ENCODE results near the gene AAGAB.

AAGAB gene

DNA sequence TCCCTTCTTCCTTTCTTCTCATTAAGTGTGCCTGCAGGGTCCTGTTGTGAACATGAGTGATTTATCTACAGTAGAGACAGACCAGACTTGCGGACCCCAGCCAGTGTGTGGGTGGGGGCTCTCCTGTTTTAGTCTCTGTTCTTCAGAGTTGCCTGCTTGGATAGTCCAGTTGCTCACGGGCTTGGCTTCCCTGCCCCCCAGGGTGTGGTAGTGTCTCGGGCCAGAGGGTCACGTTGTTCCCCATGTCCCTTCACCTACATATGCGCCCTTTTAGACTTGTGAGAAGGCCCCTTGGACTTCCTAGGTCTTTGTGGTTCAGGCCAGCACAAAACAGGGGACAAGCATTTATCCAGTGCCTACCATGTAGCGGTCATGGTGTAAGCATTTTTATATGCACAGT is 85.8 kb downstream of the AAGAB start:
- H3K27me3 ChIP-seq (ENCODE audit: control insufficient read depth in 2 of 2, insufficient read depth in 2 of 2, low read length in 2 of 2), result no peaks in the 10 kb centered on the region
- H3K9me3 ChIP-seq (ENCODE audit: control insufficient read depth in 2 of 2, low read length in 2 of 2), result no peaks in the 10 kb centered on the region
- peak overlapping the region in 1 of 2 donors; percentile 9 for H3K27ac ChIP-seq (ENCODE audit: low read depth in 2 of 2, low read length in 2 of 2)
- no peak overlapping the region for H3K4me3 ChIP-seq (ENCODE audit: low read length in 2 of 2)
- no peak overlapping the region for H3K9ac ChIP-seq (ENCODE audit: low read depth in 1 of 2, low read length in 2 of 2)
- peaks cover 22 to 71% of the 10 kb centered on the region in 2 donors for H3K36me3 ChIP-seq (ENCODE audit: control insufficient read depth in 2 of 2, insufficient read depth in 2 of 2, low read length in 2 of 2)
- peaks cover 2 to 4% of the 10 kb centered on the region in 2 donors for H3K4me1 ChIP-seq (ENCODE audit: control insufficient read depth in 2 of 2, insufficient read depth in 2 of 2, low read length in 2 of 2)

DNA sequence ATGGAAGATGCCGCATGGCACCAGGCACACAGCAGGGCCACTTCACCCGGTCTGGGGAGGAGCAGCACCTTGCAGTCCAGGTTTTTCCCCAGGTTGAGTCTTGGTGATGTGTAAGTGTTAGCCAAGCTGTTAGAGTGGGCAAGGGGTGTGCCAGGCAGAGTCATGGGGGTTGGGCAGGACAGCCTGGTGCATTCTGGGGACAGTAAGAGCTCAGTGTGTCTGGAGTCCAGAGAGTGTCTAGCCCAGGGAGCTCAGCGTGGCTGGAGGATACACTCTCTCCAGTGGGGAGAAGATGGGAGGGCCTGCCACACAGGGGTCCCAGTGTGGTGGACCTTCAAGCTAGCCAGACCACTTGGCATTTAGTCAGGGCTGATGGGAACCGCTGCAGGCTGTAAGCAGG is 87.4 kb downstream of the AAGAB start:
- no peak overlapping the region for H3K27ac ChIP-seq (ENCODE audit: low read depth in 2 of 2, low read length in 2 of 2)
- no peaks in the 10 kb centered on the region for H3K9me3 ChIP-seq (ENCODE audit: control insufficient read depth in 2 of 2, low read length in 2 of 2)
- H3K36me3 ChIP-seq (ENCODE audit: control insufficient read depth in 2 of 2, insufficient read depth in 2 of 2, low read length in 2 of 2), result peaks cover 14 to 61% of the 10 kb centered on the region in 2 donors
- H3K27me3 ChIP-seq (ENCODE audit: control insufficient read depth in 2 of 2, insufficient read depth in 2 of 2, low read length in 2 of 2), result no peaks in the 10 kb centered on the region
- H3K4me1 ChIP-seq (ENCODE audit: control insufficient read depth in 2 of 2, insufficient read depth in 2 of 2, low read length in 2 of 2), result peaks cover 2 to 4% of the 10 kb centered on the region in 2 donors
- no peak overlapping the region for H3K9ac ChIP-seq (ENCODE audit: low read depth in 1 of 2, low read length in 2 of 2)
- no peak overlapping the region for H3K4me3 ChIP-seq (ENCODE audit: low read length in 2 of 2)

DNA sequence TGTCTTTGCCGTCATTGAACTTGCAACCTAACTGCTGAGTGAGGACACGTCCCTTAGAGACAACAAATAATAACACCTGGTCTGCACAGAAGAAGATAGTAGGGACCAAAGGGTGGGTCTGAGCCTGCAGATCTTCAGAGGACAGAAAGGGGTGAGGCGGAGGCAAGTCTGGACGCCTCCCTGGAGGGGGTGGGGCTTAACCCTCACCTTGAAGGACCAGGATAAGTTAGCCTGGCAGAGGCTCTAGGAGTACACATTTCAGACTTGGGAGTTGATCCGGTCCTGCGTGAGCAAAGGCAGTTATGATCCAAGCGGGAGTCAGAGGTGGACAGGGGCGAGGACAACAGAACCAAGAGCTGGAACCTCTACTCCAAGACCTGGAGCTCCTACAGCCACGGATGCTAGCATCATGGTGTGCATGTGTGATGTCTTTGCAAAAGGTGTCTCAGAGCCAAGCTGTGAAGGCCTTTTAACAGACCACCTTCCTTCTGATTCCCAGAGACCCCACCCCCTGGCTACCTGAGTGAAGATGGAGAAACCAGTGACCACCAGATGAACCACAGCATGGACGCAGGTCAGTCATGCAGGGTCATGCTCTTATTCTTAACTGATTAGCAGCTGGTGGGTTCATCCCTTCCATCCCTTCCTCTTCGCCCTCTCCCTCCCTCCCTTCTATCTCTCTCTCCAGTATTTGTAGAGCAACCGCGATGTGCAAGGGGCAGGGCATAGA is 88.0 kb downstream of the AAGAB start:
- Histone ChIP-seq H3K36me3 (ENCODE audit: control insufficient read depth in 2 of 2, insufficient read depth in 2 of 2, low read length in 2 of 2) (peaks cover 10 to 54% of the 10 kb centered on the region in 2 donors), H3K4me3 (ENCODE audit: low read length in 2 of 2) (no peak overlapping the region), H3K27ac (ENCODE audit: low read depth in 2 of 2, low read length in 2 of 2) (no peak overlapping the region), H3K4me1 (ENCODE audit: control insufficient read depth in 2 of 2, insufficient read depth in 2 of 2, low read length in 2 of 2) (peaks cover 2 to 7% of the 10 kb centered on the region in 2 donors), H3K9ac (ENCODE audit: low read depth in 1 of 2, low read length in 2 of 2) (no peak overlapping the region), H3K9me3 (ENCODE audit: control insufficient read depth in 2 of 2, low read length in 2 of 2) (no peaks in the 10 kb centered on the region), H3K27me3 (ENCODE audit: control insufficient read depth in 2 of 2, insufficient read depth in 2 of 2, low read length in 2 of 2) (no peaks in the 10 kb centered on the region)

DNA sequence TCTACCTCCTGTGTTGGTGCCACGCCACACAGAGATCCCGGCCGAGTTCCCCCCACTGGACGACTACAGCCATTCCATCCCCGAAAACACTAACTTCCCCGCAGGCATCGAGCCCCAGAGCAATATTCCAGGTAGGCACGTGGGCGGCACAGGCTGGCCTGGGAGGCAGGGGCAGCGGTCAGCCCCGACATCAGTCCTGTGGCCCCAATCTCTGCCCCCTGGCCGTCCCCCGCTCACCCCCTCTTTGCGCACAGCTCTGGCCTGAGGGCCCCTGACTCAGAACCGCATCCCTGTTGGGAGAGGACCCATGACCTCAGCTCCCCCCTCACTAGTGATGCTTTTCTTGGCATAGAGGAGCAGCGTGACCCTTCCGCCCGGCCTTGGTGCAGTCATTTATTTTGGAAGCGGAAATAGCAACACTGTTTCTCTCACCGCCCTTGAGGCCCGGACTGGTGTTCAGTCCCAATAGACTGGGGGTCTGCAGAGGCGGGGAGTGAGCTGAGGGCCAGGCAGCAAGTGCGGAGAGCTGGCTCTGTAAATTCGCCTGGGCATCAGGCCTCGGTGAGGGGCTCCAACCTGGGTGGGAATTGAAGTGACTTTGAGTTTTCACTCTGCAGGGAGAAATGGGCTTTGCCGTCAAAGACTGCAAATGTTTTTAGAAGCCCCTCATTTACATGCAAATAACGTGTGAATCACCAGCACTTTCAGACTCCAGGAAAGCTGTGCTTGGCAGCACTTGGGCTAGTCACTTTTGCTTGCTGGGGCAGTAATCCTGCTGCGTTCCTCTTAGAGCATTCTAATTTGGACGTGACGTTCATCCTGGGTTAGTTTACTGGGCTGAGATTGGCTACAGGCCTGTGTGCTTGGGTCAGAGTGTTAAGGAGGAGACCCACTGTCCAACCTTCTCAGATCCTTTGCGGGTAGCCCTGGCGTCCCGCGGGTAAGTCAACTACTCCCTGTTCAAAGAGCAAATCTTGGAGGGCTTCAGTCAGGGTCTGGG is 88.9 kb downstream of the AAGAB start:
- H3K36me3 ChIP-seq (ENCODE audit: control insufficient read depth in 2 of 2, insufficient read depth in 2 of 2, low read length in 2 of 2), result peaks cover 9 to 52% of the 10 kb centered on the region in 2 donors
- H3K27ac ChIP-seq (ENCODE audit: low read depth in 2 of 2, low read length in 2 of 2), result no peak overlapping the region
- H3K27me3 ChIP-seq (ENCODE audit: control insufficient read depth in 2 of 2, insufficient read depth in 2 of 2, low read length in 2 of 2), result no peaks in the 10 kb centered on the region
- H3K4me3 ChIP-seq (ENCODE audit: low read length in 2 of 2), result no peak overlapping the region
- peaks cover 2 to 9% of the 10 kb centered on the region in 2 donors for H3K4me1 ChIP-seq (ENCODE audit: control insufficient read depth in 2 of 2, insufficient read depth in 2 of 2, low read length in 2 of 2)
- H3K9me3 ChIP-seq (ENCODE audit: control insufficient read depth in 2 of 2, low read length in 2 of 2), result no peaks in the 10 kb centered on the region
- H3K9ac ChIP-seq (ENCODE audit: low read depth in 1 of 2, low read length in 2 of 2), result no peak overlapping the region

GRCh38 chr15:67164811-67165253 is 89.6 kb downstream of the AAGAB start:
- Histone ChIP-seq H3K27me3 (ENCODE audit: control insufficient read depth in 2 of 2, insufficient read depth in 2 of 2, low read length in 2 of 2) (no peaks in the 10 kb centered on the region), H3K9ac (ENCODE audit: low read depth in 1 of 2, low read length in 2 of 2) (no peak overlapping the region), H3K4me3 (ENCODE audit: low read length in 2 of 2) (no peak overlapping the region), H3K36me3 (ENCODE audit: control insufficient read depth in 2 of 2, insufficient read depth in 2 of 2, low read length in 2 of 2) (peaks cover 7 to 46% of the 10 kb centered on the region in 2 donors), H3K27ac (ENCODE audit: low read depth in 2 of 2, low read length in 2 of 2) (no peak overlapping the region), H3K9me3 (ENCODE audit: control insufficient read depth in 2 of 2, low read length in 2 of 2) (no peaks in the 10 kb centered on the region), H3K4me1 (ENCODE audit: control insufficient read depth in 2 of 2, insufficient read depth in 2 of 2, low read length in 2 of 2) (peaks cover 2 to 9% of the 10 kb centered on the region in 2 donors)

DNA sequence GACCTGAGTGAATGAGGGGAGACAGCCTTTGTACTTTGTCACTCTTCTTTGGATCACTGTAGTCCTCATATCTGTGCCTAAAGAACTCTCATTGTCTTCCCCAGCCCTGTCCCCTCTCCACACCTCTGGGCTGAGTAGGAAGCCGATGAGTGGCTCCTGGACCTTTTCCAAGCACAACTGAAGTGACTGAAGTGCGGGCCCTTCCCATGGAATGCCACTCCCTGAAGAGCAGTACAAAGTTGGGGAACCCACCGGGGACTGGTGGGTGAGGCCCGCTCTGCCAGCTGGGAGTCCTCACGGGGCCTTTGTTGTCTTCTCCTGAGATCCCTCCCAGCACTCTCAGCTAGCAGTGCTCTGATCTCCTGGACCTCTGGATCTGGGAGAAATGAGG is 90.1 kb downstream of the AAGAB start:
- Histone ChIP-seq H3K9me3 (ENCODE audit: control insufficient read depth in 2 of 2, low read length in 2 of 2) (no peaks in the 10 kb centered on the region), H3K9ac (ENCODE audit: low read depth in 1 of 2, low read length in 2 of 2) (no peak overlapping the region), H3K27ac (ENCODE audit: low read depth in 2 of 2, low read length in 2 of 2) (no peak overlapping the region), H3K27me3 (ENCODE audit: control insufficient read depth in 2 of 2, insufficient read depth in 2 of 2, low read length in 2 of 2) (no peaks in the 10 kb centered on the region), H3K4me3 (ENCODE audit: low read length in 2 of 2) (no peak overlapping the region), H3K36me3 (ENCODE audit: control insufficient read depth in 2 of 2, insufficient read depth in 2 of 2, low read length in 2 of 2) (peaks cover 7 to 44% of the 10 kb centered on the region in 2 donors), H3K4me1 (ENCODE audit: control insufficient read depth in 2 of 2, insufficient read depth in 2 of 2, low read length in 2 of 2) (peaks cover 2 to 9% of the 10 kb centered on the region in 2 donors)

DNA sequence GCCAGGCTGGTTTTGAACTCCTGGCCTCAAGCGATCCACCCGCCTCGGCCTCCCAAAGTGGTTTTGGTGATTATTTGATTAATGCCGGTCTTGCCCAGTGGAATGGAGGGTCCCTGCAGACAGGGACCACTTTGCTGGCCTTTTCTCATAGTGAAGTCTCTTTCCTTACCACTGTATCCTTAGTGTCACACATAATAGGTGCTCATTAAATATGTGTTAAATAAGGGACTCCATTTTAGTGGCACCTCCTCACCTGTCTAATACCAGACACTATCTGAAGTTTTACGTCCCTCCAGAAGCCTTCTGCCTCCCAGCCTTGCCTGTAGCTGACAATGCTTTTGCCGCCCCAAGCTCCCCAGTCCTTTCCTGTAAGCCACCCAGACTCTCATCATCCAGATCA is 91.3 kb downstream of the AAGAB start:
- Histone ChIP-seq H3K4me1 (ENCODE audit: control insufficient read depth in 2 of 2, insufficient read depth in 2 of 2, low read length in 2 of 2) (peaks cover 2 to 12% of the 10 kb centered on the region in 2 donors), H3K27ac (ENCODE audit: low read depth in 2 of 2, low read length in 2 of 2) (no peak overlapping the region), H3K9ac (ENCODE audit: low read depth in 1 of 2, low read length in 2 of 2) (no peak overlapping the region), H3K4me3 (ENCODE audit: low read length in 2 of 2) (no peak overlapping the region), H3K27me3 (ENCODE audit: control insufficient read depth in 2 of 2, insufficient read depth in 2 of 2, low read length in 2 of 2) (no peaks in the 10 kb centered on the region), H3K9me3 (ENCODE audit: control insufficient read depth in 2 of 2, low read length in 2 of 2) (no peaks in the 10 kb centered on the region), H3K36me3 (ENCODE audit: control insufficient read depth in 2 of 2, insufficient read depth in 2 of 2, low read length in 2 of 2) (peaks cover 7 to 37% of the 10 kb centered on the region in 2 donors)

DNA sequence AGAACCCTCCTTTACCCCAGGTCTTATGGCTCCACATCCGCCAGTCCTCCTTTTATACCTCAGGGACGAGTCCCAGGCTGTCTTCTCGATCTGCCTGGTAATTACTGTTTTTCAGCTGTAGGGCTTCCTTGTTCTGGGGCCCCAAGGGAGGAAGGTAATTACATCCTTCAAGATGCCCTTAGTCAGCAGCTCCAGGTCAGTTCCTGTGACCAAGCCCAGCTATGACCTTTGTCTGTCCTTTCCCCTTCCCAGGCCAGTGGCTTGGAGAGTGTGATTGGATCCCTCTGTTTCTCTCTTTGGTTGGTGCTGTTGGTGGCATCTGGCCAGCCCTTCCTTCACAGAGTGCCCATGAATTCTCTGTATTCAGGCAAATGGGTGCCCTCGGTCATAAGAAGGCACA is 92.6 kb downstream of the AAGAB start:
- Histone ChIP-seq H3K27me3 (ENCODE audit: control insufficient read depth in 2 of 2, insufficient read depth in 2 of 2, low read length in 2 of 2) (no peaks in the 10 kb centered on the region), H3K4me1 (ENCODE audit: control insufficient read depth in 2 of 2, insufficient read depth in 2 of 2, low read length in 2 of 2) (peaks cover 0 to 12% of the 10 kb centered on the region in 2 donors), H3K36me3 (ENCODE audit: control insufficient read depth in 2 of 2, insufficient read depth in 2 of 2, low read length in 2 of 2) (peaks cover 4 to 25% of the 10 kb centered on the region in 2 donors), H3K27ac (ENCODE audit: low read depth in 2 of 2, low read length in 2 of 2) (peak overlapping the region; percentile 42 to 43), H3K9ac (ENCODE audit: low read depth in 1 of 2, low read length in 2 of 2) (no peak overlapping the region), H3K9me3 (ENCODE audit: control insufficient read depth in 2 of 2, low read length in 2 of 2) (no peaks in the 10 kb centered on the region), H3K4me3 (ENCODE audit: low read length in 2 of 2) (no peak overlapping the region)

GRCh38 chr15:67161412-67161811 is 93.0 kb downstream of the AAGAB start:
- Histone ChIP-seq H3K9ac (ENCODE audit: low read depth in 1 of 2, low read length in 2 of 2) (no peak overlapping the region), H3K27me3 (ENCODE audit: control insufficient read depth in 2 of 2, insufficient read depth in 2 of 2, low read length in 2 of 2) (no peaks in the 10 kb centered on the region), H3K27ac (ENCODE audit: low read depth in 2 of 2, low read length in 2 of 2) (peak overlapping the region; percentile 42 to 43), H3K4me1 (ENCODE audit: control insufficient read depth in 2 of 2, insufficient read depth in 2 of 2, low read length in 2 of 2) (peaks cover 0 to 12% of the 10 kb centered on the region in 2 donors), H3K9me3 (ENCODE audit: control insufficient read depth in 2 of 2, low read length in 2 of 2) (no peaks in the 10 kb centered on the region), H3K36me3 (ENCODE audit: control insufficient read depth in 2 of 2, insufficient read depth in 2 of 2, low read length in 2 of 2) (peaks cover 3 to 21% of the 10 kb centered on the region in 2 donors), H3K4me3 (ENCODE audit: low read length in 2 of 2) (no peak overlapping the region)

DNA sequence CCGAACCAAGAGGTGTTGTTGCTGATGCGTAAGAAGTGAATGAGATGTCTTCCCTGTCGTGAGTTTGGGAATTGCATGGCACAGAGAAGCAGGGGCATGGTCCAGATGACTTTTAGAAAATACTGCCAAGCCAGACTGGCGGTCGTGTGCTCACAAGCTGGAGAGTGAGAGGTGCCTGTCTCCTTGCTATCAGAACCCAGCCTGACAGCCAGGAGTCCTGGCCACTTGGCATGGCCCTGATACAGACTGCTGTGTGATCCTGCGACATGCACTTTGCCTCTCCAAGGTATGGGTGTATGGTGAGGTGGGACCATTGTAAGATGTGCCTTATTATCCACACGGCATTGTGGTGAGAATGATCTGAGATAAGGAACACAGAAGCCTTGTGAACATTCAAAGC is 96.1 kb downstream of the AAGAB start:
- no peak overlapping the region for H3K4me3 ChIP-seq (ENCODE audit: low read length in 2 of 2)
- peak overlapping the region in 1 of 2 donors; percentile 13 for H3K27ac ChIP-seq (ENCODE audit: low read depth in 2 of 2, low read length in 2 of 2)
- H3K36me3 ChIP-seq (ENCODE audit: control insufficient read depth in 2 of 2, insufficient read depth in 2 of 2, low read length in 2 of 2), result peaks cover 0 to 3% of the 10 kb centered on the region in 2 donors
- H3K9me3 ChIP-seq (ENCODE audit: control insufficient read depth in 2 of 2, low read length in 2 of 2), result no peaks in the 10 kb centered on the region
- no peak overlapping the region for H3K9ac ChIP-seq (ENCODE audit: low read depth in 1 of 2, low read length in 2 of 2)
- no peaks in the 10 kb centered on the region for H3K27me3 ChIP-seq (ENCODE audit: control insufficient read depth in 2 of 2, insufficient read depth in 2 of 2, low read length in 2 of 2)
- H3K4me1 ChIP-seq (ENCODE audit: control insufficient read depth in 2 of 2, insufficient read depth in 2 of 2, low read length in 2 of 2), result peaks cover 0 to 8% of the 10 kb centered on the region in 2 donors

Measured in mucosa of rectum (tissue), 2 donors.